Spinal cord (tissue), 10 donors: ENCODE measurements around the gene CASK. TPM values are rescaled to one million over a fixed set of nuclear protein-coding genes. Genes with fewer than 3 reads are reported as not detected.

Experiments
- DNase-seq, 6 donors: peaks; one replicate each; pipeline versions ENCODE4 v3.0.0 to v3.0.0-alpha.2; 2013 to 2015; ENCODE audit warnings: low spot score in 6 of 6, low read depth in 4 of 6
- H3K27ac ChIP-seq: one replicate; pipeline ENCODE4 v1.5.1; 2013; ENCODE audit warnings: low read depth, low read length, control low read depth
- H3K27me3 ChIP-seq: one replicate; pipeline ENCODE4 v1.6.1; 2013; ENCODE audit warnings: low read length; ENCODE audit not compliant: control insufficient read depth, insufficient read depth
- H3K36me3 ChIP-seq: one replicate; pipeline ENCODE4 v1.6.1; 2013; ENCODE audit warnings: low read length; ENCODE audit not compliant: control insufficient read depth, insufficient read depth
- H3K4me1 ChIP-seq: one replicate; pipeline ENCODE4 v1.6.1; 2013; ENCODE audit warnings: low read length; ENCODE audit not compliant: control insufficient read depth, insufficient read depth
- H3K4me3 ChIP-seq: one replicate; pipeline ENCODE4 v1.5.1; 2013; ENCODE audit warnings: low read depth, low read length, control low read depth
- H3K9me3 ChIP-seq: one replicate; pipeline ENCODE4 v1.6.1; 2013; ENCODE audit warnings: low read length; ENCODE audit not compliant: control insufficient read depth, insufficient read depth
- WGBS: methylation state at CpG from one replicate; pipeline ENCODE4 v1.1.5; 2013; ENCODE audit warnings: missing lambda C conversion rate; ENCODE audit not compliant: insufficient coverage; 5-methylcytosine and 5-hydroxymethylcytosine counted together
- polyA plus RNA-seq, 2 donors: library from polyadenylated mRNA; unstranded; fragments of 120-200 nt; gene quantifications; one replicate each; pipeline ENCODE4 v1.2.1, GENCODE V29; 2013; ENCODE audit not compliant: insufficient read length in 2 of 2
- total RNA-seq, 2 donors: library from RNA; depleted of rRNA in 1 of 2; stranded (reverse); fragments of 120-200 nt in 1 of 2; fragments of >200 nt in 1 of 2; gene quantifications; one replicate each; pipeline versions ENCODE4 v1.2.3 to v1.2.4, GENCODE V29; 2013 to 2014
- donor health status: healthy.

Gene CASK
- total and polyA plus RNA-seq, 4 donors = 45.0 to 91.1 (median 57.9) TPM

DNA sequence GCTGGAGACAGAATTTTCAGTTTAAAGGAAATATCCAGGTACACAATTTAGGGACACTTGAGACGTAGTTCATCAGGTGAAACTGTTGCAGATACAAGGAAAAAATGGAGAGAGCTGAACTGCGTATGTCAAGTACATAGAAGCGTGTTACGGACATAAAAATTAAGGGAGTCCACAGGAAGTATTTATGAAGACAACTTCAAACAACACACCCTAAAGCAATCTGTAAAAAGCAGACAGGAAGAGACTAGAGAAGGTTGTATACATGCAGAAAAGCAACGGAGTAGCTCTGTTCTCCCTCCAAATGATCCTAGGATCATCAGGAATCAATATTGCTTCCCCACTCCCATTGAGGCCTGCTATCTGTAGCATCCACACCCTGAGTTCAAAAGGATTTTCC, 5.8 kb downstream of the CASK start:
- Histone ChIP-seq H3K9me3 (no peaks in the 10 kb centered on the region), H3K36me3 (no peaks in the 10 kb centered on the region), H3K27ac (no peak overlapping the region), H3K4me1 (no peaks in the 10 kb centered on the region), H3K27me3 (no peaks in the 10 kb centered on the region), H3K4me3 (no peak overlapping the region)
- DNase-seq = no peak
- 89% methylated on average over 1 of the region's 5 CpGs for WGBS

DNA sequence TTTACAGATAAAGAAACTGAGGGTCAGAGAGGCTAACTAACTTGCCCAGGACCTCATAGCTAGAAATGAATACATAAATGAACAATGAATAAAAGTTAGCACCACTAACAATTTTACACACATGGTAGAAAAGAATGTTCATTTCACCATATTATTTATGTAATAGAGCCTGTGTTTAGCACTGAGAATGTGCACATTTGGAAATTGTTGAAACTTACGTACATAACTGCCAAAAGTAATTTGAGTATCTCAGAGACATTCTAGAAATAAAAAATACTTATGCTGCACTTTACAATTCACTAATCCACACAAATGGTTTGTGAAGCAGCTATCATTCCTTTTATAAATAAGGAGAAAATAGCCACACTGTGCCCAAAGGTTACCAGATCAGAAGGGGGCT, 9.9 kb downstream of the CASK start:
- Histone ChIP-seq H3K27me3 (no peaks in the 10 kb centered on the region), H3K9me3 (no peaks in the 10 kb centered on the region), H3K4me3 (no peak overlapping the region), H3K4me1 (no peaks in the 10 kb centered on the region), H3K36me3 (no peaks in the 10 kb centered on the region), H3K27ac (no peak overlapping the region)
- no peak for DNase-seq
- no CpG with 5 or more reads among the region's 1 CpG for WGBS

DNA sequence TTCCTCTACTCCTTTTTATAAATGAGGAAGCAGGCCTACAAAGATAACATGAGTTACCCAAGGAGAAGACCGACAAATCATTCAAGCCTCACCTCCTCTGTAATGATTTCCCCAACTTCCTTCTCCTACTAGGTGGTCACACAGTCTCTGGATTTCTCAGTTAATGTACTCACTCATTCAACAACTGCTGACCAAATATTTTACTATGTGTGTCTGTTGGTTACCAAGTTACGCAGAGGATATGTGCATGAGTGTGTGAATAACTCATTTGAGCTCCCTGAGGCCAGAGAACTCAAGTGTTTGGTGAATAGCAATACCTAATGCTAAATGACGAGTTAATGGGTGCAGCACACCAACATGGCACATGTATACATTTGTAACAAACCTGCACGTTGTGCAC, 10.4 kb downstream of the CASK start:
- no peaks in the 10 kb centered on the region for H3K27me3 ChIP-seq
- H3K4me3 ChIP-seq = no peak overlapping the region
- no peak overlapping the region for H3K27ac ChIP-seq
- H3K36me3 ChIP-seq = no peaks in the 10 kb centered on the region
- H3K4me1 ChIP-seq = no peaks in the 10 kb centered on the region
- 80% methylated on average over 1 of the region's 4 CpGs for WGBS
- no peak for DNase-seq
- H3K9me3 ChIP-seq = no peaks in the 10 kb centered on the region

DNA sequence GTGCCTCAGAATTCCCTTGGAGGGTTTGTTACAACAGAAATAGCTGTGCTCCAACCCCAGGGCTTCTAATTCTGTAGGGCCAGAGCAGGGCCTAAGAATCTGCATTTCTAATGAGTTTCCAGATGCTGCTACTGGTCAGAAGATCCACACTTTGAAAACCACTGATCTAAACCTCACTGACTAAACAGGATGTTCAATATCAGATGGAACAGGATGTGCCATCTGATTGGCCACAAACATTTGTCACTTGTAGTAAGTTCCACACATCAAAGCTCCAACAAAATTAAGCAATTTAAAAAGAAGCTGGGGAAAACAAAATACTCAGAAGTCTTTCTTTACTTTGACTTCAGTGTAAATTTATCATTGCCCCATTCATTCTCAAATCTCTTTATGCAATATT, 14.3 kb downstream of the CASK start:
- H3K36me3 ChIP-seq = no peaks in the 10 kb centered on the region
- H3K27ac ChIP-seq = no peak overlapping the region
- H3K9me3 ChIP-seq = no peaks in the 10 kb centered on the region

DNA sequence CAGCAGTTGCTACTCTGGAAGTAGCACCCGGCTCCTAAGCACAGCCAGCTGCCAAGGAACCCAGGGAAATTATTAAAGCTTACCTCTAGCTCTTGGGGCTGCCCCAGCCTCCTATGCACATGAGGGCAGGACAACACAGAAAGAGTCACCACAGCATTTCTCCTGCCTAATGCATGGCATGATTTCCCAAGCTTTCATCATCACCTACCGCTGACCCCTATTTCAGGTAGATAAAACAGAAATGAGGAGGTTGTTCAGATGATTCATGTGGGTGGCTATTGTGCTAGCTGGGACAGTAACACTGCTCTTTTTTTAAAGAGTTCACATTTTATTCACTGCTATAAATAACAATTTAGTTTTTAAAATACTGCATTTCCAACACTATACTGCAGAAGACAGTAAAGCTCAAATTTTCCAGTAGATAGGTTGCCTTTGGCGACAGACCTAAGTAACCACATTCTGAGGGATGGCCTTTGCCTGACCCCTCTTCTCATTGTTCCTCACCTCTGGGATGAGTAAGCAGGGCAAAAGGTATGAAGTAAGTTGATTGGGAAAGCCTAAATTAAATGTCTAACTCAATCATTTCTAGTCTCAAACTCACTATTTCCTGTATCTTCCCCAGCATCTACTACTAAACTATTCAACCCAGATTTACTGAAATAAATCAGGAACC, 16.7 kb downstream of the CASK start:
- H3K4me1 ChIP-seq = no peaks in the 10 kb centered on the region
- peaks cover 2% of the 10 kb centered on the region for H3K27me3 ChIP-seq
- no peak overlapping the region for H3K27ac ChIP-seq
- 67% methylated on average over 1 of the region's 3 CpGs for WGBS
- no peaks in the 10 kb centered on the region for H3K9me3 ChIP-seq
- H3K4me3 ChIP-seq = no peak overlapping the region
- DNase-seq = no peak
- H3K36me3 ChIP-seq = peaks cover 2% of the 10 kb centered on the region

More for the DNA sequence above, 14.3 kb downstream of the CASK start:
- no peaks in the 10 kb centered on the region for H3K4me1 ChIP-seq
- H3K4me3 ChIP-seq = no peak overlapping the region
- DNase-seq = no peak
- H3K27me3 ChIP-seq = peaks cover 2% of the 10 kb centered on the region

DNA sequence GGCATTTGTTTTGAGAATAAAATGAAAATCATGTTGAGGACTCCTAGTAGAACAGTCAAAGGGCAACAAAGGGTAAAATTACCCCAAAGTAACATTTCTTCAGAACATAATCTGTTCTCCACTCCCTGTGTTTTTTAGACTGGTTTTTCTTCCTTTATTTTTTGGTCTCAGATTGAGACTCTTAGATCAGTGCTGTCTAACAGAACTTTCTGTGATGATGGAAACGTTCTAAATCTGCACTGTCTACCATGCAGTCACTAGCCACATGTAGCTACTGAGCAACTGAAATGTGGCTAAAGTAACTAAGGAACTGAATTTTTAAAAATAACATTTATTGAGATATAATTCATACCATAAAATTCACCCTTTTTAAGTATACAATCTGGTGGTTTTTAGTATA, 19.8 kb downstream of the CASK start:
- no peaks in the 10 kb centered on the region for H3K9me3 ChIP-seq
- WGBS = no CpG with 5 or more reads among the region's 1 CpG
- H3K4me1 ChIP-seq = no peaks in the 10 kb centered on the region
- H3K36me3 ChIP-seq = peaks cover 4% of the 10 kb centered on the region
- peaks cover 2% of the 10 kb centered on the region for H3K27me3 ChIP-seq
- H3K27ac ChIP-seq = no peak overlapping the region
- DNase-seq = no peak
- no peak overlapping the region for H3K4me3 ChIP-seq

DNA sequence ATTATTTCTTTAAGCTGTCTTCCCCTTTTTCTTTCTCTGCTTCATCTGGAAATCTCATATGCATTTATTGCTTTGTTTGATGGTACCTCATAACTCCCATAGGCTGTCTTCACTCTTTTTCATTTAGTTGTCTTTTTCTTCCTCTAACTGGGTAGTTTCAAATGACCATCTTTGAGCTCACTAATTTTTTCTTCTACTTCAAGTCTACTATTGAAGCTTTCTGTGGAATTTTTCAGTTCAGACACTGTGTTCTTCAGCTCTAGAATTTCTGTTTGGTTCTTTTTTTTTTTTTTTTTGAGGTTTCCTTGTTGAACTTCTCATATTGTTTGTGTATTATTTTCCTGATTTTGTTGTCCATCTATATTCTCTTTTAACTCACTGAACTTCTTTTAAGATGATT, 23.0 kb downstream of the CASK start:
- Histone ChIP-seq H3K27me3 (no peaks in the 10 kb centered on the region), H3K9me3 (peaks cover 4% of the 10 kb centered on the region), H3K36me3 (peaks cover 4% of the 10 kb centered on the region), H3K27ac (no peak overlapping the region), H3K4me3 (no peak overlapping the region), H3K4me1 (no peaks in the 10 kb centered on the region)
- no peak for DNase-seq

DNA sequence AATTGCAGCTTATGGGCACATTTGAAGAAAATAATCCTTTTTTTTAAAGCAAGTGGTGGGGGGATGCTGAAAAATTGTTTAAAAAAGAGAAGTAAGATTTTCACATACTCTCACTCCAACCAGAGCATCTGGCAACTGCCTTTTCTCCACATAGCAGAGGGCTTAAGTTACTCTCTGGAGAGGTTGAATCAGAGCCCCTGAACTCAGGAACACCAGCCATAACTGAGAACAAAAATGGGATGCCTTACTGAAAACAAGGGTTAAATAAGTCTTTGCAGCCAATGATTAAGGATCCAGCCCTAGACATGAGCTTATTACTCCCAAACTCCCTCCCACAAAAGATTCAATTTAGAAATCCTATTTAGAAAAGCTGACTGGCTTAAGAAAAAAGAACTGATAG, 27.5 kb downstream of the CASK start:
- DNase-seq = no peak
- no peak overlapping the region for H3K4me3 ChIP-seq
- no peaks in the 10 kb centered on the region for H3K27me3 ChIP-seq
- H3K27ac ChIP-seq = no peak overlapping the region
- peaks cover 4% of the 10 kb centered on the region for H3K9me3 ChIP-seq
- H3K36me3 ChIP-seq = no peaks in the 10 kb centered on the region
- H3K4me1 ChIP-seq = no peaks in the 10 kb centered on the region

DNA sequence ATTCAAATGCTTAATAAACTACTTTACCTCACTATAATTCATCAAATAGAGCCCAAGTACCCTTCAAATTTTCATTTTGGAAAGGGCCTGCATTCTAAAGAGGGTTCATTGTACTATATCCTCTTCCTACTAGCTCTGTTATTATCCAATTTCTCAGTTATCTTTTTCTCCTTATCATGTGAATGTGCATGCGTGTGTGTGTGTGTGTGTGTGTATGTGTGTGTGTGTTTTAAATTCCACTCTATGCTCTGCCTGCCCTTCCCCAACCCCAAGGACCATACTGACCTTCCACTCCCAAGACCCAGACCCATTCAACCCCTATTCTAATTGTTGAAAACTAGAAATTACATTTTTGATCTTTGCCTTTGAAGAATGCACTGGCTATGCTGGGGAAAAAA, 33.3 kb downstream of the CASK start:
- Histone ChIP-seq H3K9me3 (no peaks in the 10 kb centered on the region), H3K36me3 (no peaks in the 10 kb centered on the region), H3K27ac (no peak overlapping the region), H3K27me3 (peaks cover 3% of the 10 kb centered on the region), H3K4me1 (no peaks in the 10 kb centered on the region), H3K4me3 (no peak overlapping the region)
- no CpG with 5 or more reads among the region's 1 CpG for WGBS
- no peak for DNase-seq

DNA sequence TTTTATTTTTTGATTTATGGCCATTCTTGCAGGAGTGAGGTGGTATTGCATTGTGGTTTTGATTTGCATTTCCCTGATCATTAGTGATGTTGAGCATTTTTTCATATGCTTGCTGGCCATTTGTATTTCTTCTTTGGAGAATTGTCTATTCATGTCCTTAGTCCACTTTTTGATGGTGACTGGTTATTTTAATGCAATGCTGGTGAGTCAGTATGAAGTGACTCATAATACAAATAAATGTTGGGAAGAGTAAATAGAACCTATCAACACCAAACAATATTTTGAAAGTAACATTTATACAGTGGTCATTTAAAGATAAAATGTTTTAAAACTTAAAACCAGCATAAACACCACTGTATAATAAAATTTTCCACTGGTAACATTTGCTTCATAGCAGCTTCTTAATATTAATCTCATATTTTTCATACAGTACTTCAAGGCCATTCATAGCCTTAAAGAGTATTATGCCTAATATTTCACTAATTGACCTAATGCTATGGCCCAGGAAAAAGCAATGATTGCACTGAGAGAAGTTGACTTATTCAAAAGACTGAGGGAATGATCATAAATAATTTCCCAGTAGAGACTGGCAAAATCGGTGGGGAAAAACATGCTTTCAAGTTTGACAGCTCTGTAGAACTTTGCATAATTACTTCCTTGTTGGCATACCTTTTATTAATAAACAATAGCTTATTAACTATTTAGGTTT, 33.9 kb downstream of the CASK start:
- Histone ChIP-seq H3K36me3 (no peaks in the 10 kb centered on the region), H3K4me1 (no peaks in the 10 kb centered on the region), H3K4me3 (no peak overlapping the region), H3K9me3 (no peaks in the 10 kb centered on the region), H3K27me3 (peaks cover 3% of the 10 kb centered on the region), H3K27ac (no peak overlapping the region)
- WGBS = no CpG with 5 or more reads among the region's 1 CpG
- no peak for DNase-seq
